ENCODE measurements around the gene MAP3K8.

- TF ChIP-seq CTCF (IDR thresholded peaks at IDR 0.05) (no peak), POLR2A (IDR thresholded peaks at IDR 0.05) (no peak)
These were observed 666 bp upstream of the MAP3K8 start for GRCh38 chr10:30433306-30433729.
